SK-N-SH (cell line): ENCODE data around the gene TAS2R13. TPM values are rescaled to one million over a fixed set of nuclear protein-coding genes. Genes with fewer than 3 reads are reported as not detected.

ENCODE experiments used
- CTCF ChIA-PET: fragments of 300-600, 350-600 bp; formaldehyde crosslinking; extraction: SDS; loops from one replicate; lab custom pipeline; 2021; lab: Yijun Ruan, JAX
- POLR2A ChIA-PET: fragments of 350-600 bp; sonication (Branson Sonifier 250); formaldehyde crosslinking; extraction: SDS; loops from one replicate; lab custom pipeline; 2020; ENCODE audit warnings: antibody characterized with exemption, inconsistent platforms; lab: Yijun Ruan, JAX
- DNase-seq: peaks from one replicate; pipeline ENCODE4 v3.0.0; 2012
- H2AFZ ChIP-seq: fragments of 200-600 bp; sonication (generic); 2 replicates; pipeline ENCODE4 v1.8.1; 2016; ENCODE audit warnings: antibody characterized with exemption, mild to moderate bottlenecking, low read depth
- H3F3A ChIP-seq: fragments of 200-600 bp; sonication (generic); replicated peaks from 2 replicates; pipeline ENCODE3; 2016; ENCODE audit warnings: antibody characterized with exemption, mild to moderate bottlenecking; ENCODE audit not compliant: insufficient read depth
- H3K27ac ChIP-seq, 2 experiments: fragments of 200-500 bp in 1 of 2; fragments of 200-600 bp in 1 of 2; sonication (Bioruptor generic) in 1 of 2; sonication (generic), shearing (Covaris generic) in 1 of 2; 2 replicates each; pipeline versions ENCODE4 v1.5.1 to v1.6.1; 2014 to 2016; ENCODE audit warnings: low read depth in 2 of 2, inconsistent platforms in 1 of 2, low read length in 1 of 2, mild to moderate bottlenecking in 1 of 2, mixed read lengths in 1 of 2
- H3K27me3 ChIP-seq: fragments of 200-600 bp; sonication (generic), shearing (Covaris generic); 2 replicates; pipeline ENCODE4 v1.6.1; 2016; ENCODE audit warnings: mixed run types; ENCODE audit not compliant: insufficient read depth
- H3K36me3 ChIP-seq, 2 experiments: fragments of 200-500 bp in 1 of 2; fragments of 200-600 bp in 1 of 2; sonication (Bioruptor generic) in 1 of 2; sonication (generic) in 1 of 2; replicated peaks in 1 of 2; 2 replicates each; pipeline versions ENCODE3 to v1.5.1; 2014 to 2016; ENCODE audit warnings: low read length in 1 of 2, mild to moderate bottlenecking in 1 of 2; ENCODE audit not compliant: insufficient read depth in 2 of 2, control insufficient read depth in 1 of 2
- H3K4me1 ChIP-seq, 2 experiments: fragments of 200-500 bp in 1 of 2; fragments of 200-600 bp in 1 of 2; sonication (Bioruptor generic) in 1 of 2; sonication (generic), shearing (Covaris generic) in 1 of 2; 2 replicates each; pipeline versions ENCODE4 v1.5.1 to v1.6.1; 2014 to 2016; ENCODE audit warnings: low read depth in 1 of 2, low read length in 1 of 2, mixed run types in 1 of 2; ENCODE audit not compliant: insufficient read depth in 2 of 2, control insufficient read depth in 1 of 2
- H3K4me2 ChIP-seq: fragments of 200-600 bp; sonication (generic), shearing (Covaris generic); 2 replicates; pipeline ENCODE4 v1.6.1; 2017; ENCODE audit warnings: mixed run types
- H3K4me3 ChIP-seq, 2 experiments: fragments of 200-500 bp in 1 of 2; fragments of 200-600 bp in 1 of 2; sonication (Bioruptor generic) in 1 of 2; sonication (generic), shearing (Covaris generic) in 1 of 2; 2 replicates each; pipeline versions ENCODE4 v1.5.1 to v1.8.1; 2014 to 2016; ENCODE audit warnings: low read depth in 2 of 2, inconsistent platforms in 1 of 2, low read length in 1 of 2, mild to moderate bottlenecking in 1 of 2, mixed read lengths in 1 of 2, moderate library complexity in 1 of 2
- H3K79me2 ChIP-seq: fragments of 200-600 bp; sonication (generic); 2 replicates; pipeline ENCODE4 v1.8.1; 2017; ENCODE audit warnings: mild to moderate bottlenecking; ENCODE audit not compliant: insufficient read depth
- H3K9ac ChIP-seq: fragments of 200-600 bp; sonication (generic); 2 replicates; pipeline ENCODE4 v1.6.1; 2017; ENCODE audit warnings: mixed run types
- H3K9me2 ChIP-seq: fragments of 200-600 bp; sonication (generic); 2 replicates; pipeline ENCODE4 v1.6.1; 2017; ENCODE audit warnings: mixed run types
- H3K9me3 ChIP-seq: fragments of 200-600 bp; sonication (generic); 2 replicates; pipeline ENCODE4 v1.6.1; 2017; ENCODE audit warnings: mixed run types, mild to moderate bottlenecking, moderate library complexity
- H4K20me1 ChIP-seq: fragments of 200-600 bp; sonication (generic); 2 replicates; pipeline ENCODE4 v1.6.1; 2017; ENCODE audit warnings: mild to moderate bottlenecking, mixed run types; ENCODE audit not compliant: insufficient read depth
- CHD2 ChIP-seq: fragments of 150-350 bp; IDR thresholded peaks from 2 replicates; pipeline ENCODE4 v1.6.1; 2018; ENCODE audit warnings: low read length; ENCODE audit not compliant: partially characterized antibody
- ELF1 ChIP-seq: IDR thresholded peaks from 2 replicates; pipeline ENCODE4 v1.4.0; 2012
- EP300 ChIP-seq, 2 experiments: IDR thresholded peaks; 2 replicates each; pipeline versions ENCODE4 v1.4.0 to v1.6.1; 2012; ENCODE audit warnings: borderline replicate concordance in 1 of 2, low read depth in 1 of 2, low read length in 1 of 2
- EZH2phosphoT487 ChIP-seq: fragments of 200-600 bp; sonication (generic); IDR thresholded peaks from 2 replicates; pipeline ENCODE4 v1.6.1; 2017; ENCODE audit warnings: low read depth, mixed run types, mild to moderate bottlenecking, antibody characterized with exemption, moderate library complexity, borderline replicate concordance
- FOSL2 ChIP-seq: IDR thresholded peaks from 2 replicates; pipeline ENCODE4 v1.4.0; 2012; ENCODE audit warnings: low read depth, mild to moderate bottlenecking, moderate library complexity, borderline replicate concordance
- GABPA ChIP-seq: IDR thresholded peaks from 2 replicates; pipeline ENCODE4 v1.4.0; 2012; ENCODE audit warnings: low read depth, mild to moderate bottlenecking
- GATA2 ChIP-seq: sonication (generic); formaldehyde crosslinking; IDR thresholded peaks from 2 replicates; pipeline ENCODE4 v1.5.0; 2020; ENCODE audit warnings: mild to moderate bottlenecking, missing genetic modification reagents
- IRF3 ChIP-seq: fragments of 150-350 bp; IDR thresholded peaks from 2 replicates; pipeline ENCODE4 v1.6.1; 2016; ENCODE audit warnings: mild to moderate bottlenecking, low read depth, low read length
- JUND ChIP-seq: IDR thresholded peaks from 2 replicates; pipeline ENCODE4 v1.4.0; 2012
- MEF2A ChIP-seq: IDR thresholded peaks from 2 replicates; pipeline ENCODE4 v1.4.0; 2012; ENCODE audit warnings: low read depth, borderline replicate concordance
- MXI1 ChIP-seq: IDR thresholded peaks from 2 replicates; pipeline ENCODE4 v1.6.1; 2012; ENCODE audit warnings: mild to moderate bottlenecking, low read depth, low read length, improper control_type of control experiment
- NFIC ChIP-seq: IDR thresholded peaks from 2 replicates; pipeline ENCODE4 v1.4.0; 2012; ENCODE audit warnings: borderline replicate concordance
- NRF1 ChIP-seq: IDR thresholded peaks from 2 replicates; pipeline ENCODE4 v1.6.1; 2012; ENCODE audit warnings: low read depth, mild to moderate bottlenecking, low read length
- POLR2AphosphoS5 ChIP-seq: IDR thresholded peaks from 2 replicates; pipeline ENCODE4 v1.6.1; 2012; ENCODE audit warnings: low read depth, low read length
- SIN3A ChIP-seq: IDR thresholded peaks from 2 replicates; pipeline ENCODE4 v1.6.1; 2012; ENCODE audit warnings: low read depth, mild to moderate bottlenecking, low read length, moderate library complexity, borderline replicate concordance
- SMC3 ChIP-seq: IDR thresholded peaks from 2 replicates; pipeline ENCODE4 v1.6.1; 2012; ENCODE audit warnings: low read depth, low read length, improper control_type of control experiment
- TAF1 ChIP-seq: IDR thresholded peaks from 2 replicates; pipeline ENCODE4 v1.6.1; 2012; ENCODE audit warnings: low read depth, mild to moderate bottlenecking, low read length, moderate library complexity, borderline replicate concordance
- TEAD4 ChIP-seq: IDR thresholded peaks from 2 replicates; pipeline ENCODE4 v1.4.0; 2012; ENCODE audit warnings: mild to moderate bottlenecking, borderline replicate concordance; ENCODE audit not compliant: insufficient read depth
- USF1 ChIP-seq: IDR thresholded peaks from 2 replicates; pipeline ENCODE4 v1.4.0; 2012; ENCODE audit warnings: low read depth, borderline replicate concordance
- USF2 ChIP-seq: fragments of 150-350 bp; IDR thresholded peaks from 2 replicates; pipeline ENCODE4 v1.6.1; 2017; ENCODE audit warnings: antibody characterized with exemption, low read length, low read depth, borderline replicate concordance
- YY1 ChIP-seq: IDR thresholded peaks from 2 replicates; pipeline ENCODE4 v1.4.0; 2012; ENCODE audit warnings: low read depth, mild to moderate bottlenecking
- WGBS: methylation state at CpG from one replicate; pipeline ENCODE4 v1.1.6; 2017; ENCODE audit warnings: low lambda C conversion rate; 5-methylcytosine and 5-hydroxymethylcytosine counted together
- polyA plus RNA-seq, 3 experiments: library from polyadenylated mRNA; depleted of rRNA; stranded (reverse); fragments of >200 nt; gene quantifications; 2 replicates each; pipeline ENCODE4 v1.2.3, GENCODE V29; 2012
- TF ChIP-seq, protein P1 (sequence below): IDR thresholded peaks from 2 replicates; pipeline ENCODE4 v1.6.1; 2012; ENCODE audit warnings: mild to moderate bottlenecking, low read depth, low read length, moderate library complexity
- TF ChIP-seq, protein P2 (sequence below): IDR thresholded peaks from 2 replicates; pipeline ENCODE4 v1.4.0; 2012; ENCODE audit warnings: low read depth

Gene TAS2R13
- polyA plus RNA-seq, 1 of the 3 experiments (the other 2 are of a cell fraction): not detected

DNA sequence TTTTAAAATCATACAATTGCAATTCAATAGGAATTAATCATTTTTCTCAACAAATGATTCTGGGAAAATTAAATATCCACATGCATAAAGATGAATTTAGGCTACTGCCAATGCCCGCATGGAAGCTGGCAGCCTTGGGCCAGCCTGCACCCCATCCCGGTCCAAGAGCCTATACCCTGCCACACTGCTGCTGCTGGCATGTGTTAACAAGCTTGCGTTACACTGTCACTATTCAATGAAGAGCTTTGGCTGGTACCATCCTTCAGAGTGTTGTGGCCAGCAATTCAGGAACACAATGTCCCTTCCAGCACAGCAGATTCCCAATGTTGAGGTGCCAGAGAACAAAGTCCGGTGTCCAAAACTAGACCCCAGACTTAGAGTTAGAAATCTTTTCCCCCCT, 43.3 kb upstream of the TAS2R13 start:
- Histone ChIP-seq H3K9me3 (no peaks in the 10 kb centered on the region; the same call in 1 of the 2 replicates), H3K36me3 (peaks cover 0 to 2% of the 10 kb centered on the region in 2 experiments), H3K27ac (no peak overlapping the region), H3K9me2 (no peaks in the 10 kb centered on the region; the same call in 1 of the 2 replicates), H3K9ac (no peak overlapping the region), H3K4me3 (no peak overlapping the region), H3K79me2 (peaks cover 31% of the 10 kb centered on the region), H4K20me1 (no peaks in the 10 kb centered on the region), H2AFZ (no peak overlapping the region), H3K4me2 (no peak overlapping the region), H3K27me3 (no peaks in the 10 kb centered on the region), H3K4me1 (no peaks in the 10 kb centered on the region), H3F3A (no peaks in the 10 kb centered on the region)
- TF ChIP-seq TEAD4: no peak
- TF ChIP-seq NFIC: no peak
- no peak for TF ChIP-seq NRF1
- no peak for TF ChIP-seq USF1
- TF ChIP-seq SMC3: no peak
- TF ChIP-seq GATA2 (CRISPR knock-in tag): no peak
- TF ChIP-seq YY1: no peak
- no peak for TF ChIP-seq ELF1
- TF ChIP-seq GABPA: no peak
- no peak for TF ChIP-seq POLR2AphosphoS5
- no peak for TF ChIP-seq TAF1
- TF ChIP-seq IRF3: no peak
- no peak for TF ChIP-seq EZH2phosphoT487
- TF ChIP-seq CHD2: no peak
- TF ChIP-seq SIN3A: no peak
- TF ChIP-seq FOSL2: no peak
- no peak for DNase-seq
- ChIA-PET CTCF (interaction anchor here (1.0 kb wide), 1 partner anchor 247 kb away, joined by 3 read pairs; no protein-coding TSS in a partner anchor), POLR2A (no interaction called here)
- 94% methylated on average over 2 of the region's 4 CpGs for WGBS

GRCh38 chr12:10943167-10943566, 33.8 kb upstream of the TAS2R13 start:
- Histone ChIP-seq H3K9me2 (no peaks in the 10 kb centered on the region; the same call in 1 of the 2 replicates), H3F3A (no peaks in the 10 kb centered on the region), H3K79me2 (no peaks in the 10 kb centered on the region), H3K27ac (no peak overlapping the region), H3K27me3 (no peaks in the 10 kb centered on the region), H3K9ac (no peak overlapping the region), H3K9me3 (peaks cover 8% of the 10 kb centered on the region; the same call in 1 of the 2 replicates), H2AFZ (no peak overlapping the region), H4K20me1 (no peaks in the 10 kb centered on the region), H3K36me3 (no peaks in the 10 kb centered on the region), H3K4me1 (peaks cover 0 to 4% of the 10 kb centered on the region in 2 experiments; a peak in 1 of 4 replicates), H3K4me2 (no peak overlapping the region), H3K4me3 (no peak overlapping the region)
- no peak for DNase-seq
- ChIA-PET POLR2A (no interaction called here), CTCF (no interaction called here)
- 96% methylated on average over 2 of the region's 2 CpGs for WGBS
- TF ChIP-seq JUND: no peak
- TF ChIP-seq, protein P1, sequence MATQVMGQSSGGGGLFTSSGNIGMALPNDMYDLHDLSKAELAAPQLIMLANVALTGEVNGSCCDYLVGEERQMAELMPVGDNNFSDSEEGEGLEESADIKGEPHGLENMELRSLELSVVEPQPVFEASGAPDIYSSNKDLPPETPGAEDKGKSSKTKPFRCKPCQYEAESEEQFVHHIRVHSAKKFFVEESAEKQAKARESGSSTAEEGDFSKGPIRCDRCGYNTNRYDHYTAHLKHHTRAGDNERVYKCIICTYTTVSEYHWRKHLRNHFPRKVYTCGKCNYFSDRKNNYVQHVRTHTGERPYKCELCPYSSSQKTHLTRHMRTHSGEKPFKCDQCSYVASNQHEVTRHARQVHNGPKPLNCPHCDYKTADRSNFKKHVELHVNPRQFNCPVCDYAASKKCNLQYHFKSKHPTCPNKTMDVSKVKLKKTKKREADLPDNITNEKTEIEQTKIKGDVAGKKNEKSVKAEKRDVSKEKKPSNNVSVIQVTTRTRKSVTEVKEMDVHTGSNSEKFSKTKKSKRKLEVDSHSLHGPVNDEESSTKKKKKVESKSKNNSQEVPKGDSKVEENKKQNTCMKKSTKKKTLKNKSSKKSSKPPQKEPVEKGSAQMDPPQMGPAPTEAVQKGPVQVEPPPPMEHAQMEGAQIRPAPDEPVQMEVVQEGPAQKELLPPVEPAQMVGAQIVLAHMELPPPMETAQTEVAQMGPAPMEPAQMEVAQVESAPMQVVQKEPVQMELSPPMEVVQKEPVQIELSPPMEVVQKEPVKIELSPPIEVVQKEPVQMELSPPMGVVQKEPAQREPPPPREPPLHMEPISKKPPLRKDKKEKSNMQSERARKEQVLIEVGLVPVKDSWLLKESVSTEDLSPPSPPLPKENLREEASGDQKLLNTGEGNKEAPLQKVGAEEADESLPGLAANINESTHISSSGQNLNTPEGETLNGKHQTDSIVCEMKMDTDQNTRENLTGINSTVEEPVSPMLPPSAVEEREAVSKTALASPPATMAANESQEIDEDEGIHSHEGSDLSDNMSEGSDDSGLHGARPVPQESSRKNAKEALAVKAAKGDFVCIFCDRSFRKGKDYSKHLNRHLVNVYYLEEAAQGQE: no peak
- no peak for TF ChIP-seq ELF1
- TF ChIP-seq SIN3A: no peak
- no peak for TF ChIP-seq NFIC
- no peak for TF ChIP-seq USF2
- TF ChIP-seq, protein P2, sequence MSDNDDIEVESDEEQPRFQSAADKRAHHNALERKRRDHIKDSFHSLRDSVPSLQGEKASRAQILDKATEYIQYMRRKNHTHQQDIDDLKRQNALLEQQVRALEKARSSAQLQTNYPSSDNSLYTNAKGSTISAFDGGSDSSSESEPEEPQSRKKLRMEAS: no peak
- TF ChIP-seq GABPA: no peak
- no peak for TF ChIP-seq MEF2A
- no peak for TF ChIP-seq EP300 (IDR thresholded peaks at IDR 0.05; ENCODE audit: borderline replicate concordance in 1 of 2, low read depth in 1 of 2, low read length in 1 of 2)
- no peak for TF ChIP-seq MXI1
- TF ChIP-seq FOSL2: no peak
